OCI-LY1 (cell line): ENCODE measurements around the gene SRL.

Source experiments
- H2AFZ ChIP-seq: fragments of 200-600 bp; sonication (generic), shearing (Covaris generic); 2 replicates; pipeline ENCODE4 v1.6.0; 2014; ENCODE audit warnings: antibody characterized with exemption, mild to moderate bottlenecking, low read length
- H3F3A ChIP-seq: fragments of 200-600 bp; sonication (generic), shearing (Covaris generic); 2 replicates; pipeline ENCODE4 v1.6.0; 2014; ENCODE audit warnings: mild to moderate bottlenecking, antibody characterized with exemption, low read length, moderate library complexity; ENCODE audit not compliant: insufficient read depth
- H3K27ac ChIP-seq: fragments of 200-600 bp; sonication (generic); 2 replicates; pipeline ENCODE4 v1.5.1; 2014; ENCODE audit warnings: low read length, mixed run types, mild to moderate bottlenecking, low read depth; ENCODE audit not compliant: poor library complexity, severe bottlenecking
- H3K27me3 ChIP-seq: fragments of 200-600 bp; sonication (generic); 2 replicates; pipeline ENCODE4 v1.6.0; 2014; ENCODE audit warnings: antibody characterized with exemption, mild to moderate bottlenecking, low read length, moderate library complexity; ENCODE audit not compliant: insufficient read depth
- H3K36me3 ChIP-seq: fragments of 200-600 bp; sonication (generic); 2 replicates; pipeline ENCODE4 v1.6.1; 2014; ENCODE audit warnings: mild to moderate bottlenecking, antibody characterized with exemption, low read length, moderate library complexity, mixed read lengths; ENCODE audit not compliant: insufficient read depth
- H3K4me1 ChIP-seq: fragments of 200-600 bp; sonication (generic); 2 replicates; pipeline ENCODE4 v1.5.1; 2014; ENCODE audit warnings: mild to moderate bottlenecking, low read length, moderate library complexity; ENCODE audit not compliant: insufficient read depth, severe bottlenecking
- H3K4me2 ChIP-seq: fragments of 200-600 bp; sonication (generic), shearing (Covaris generic); 2 replicates; pipeline ENCODE4 v1.6.1; 2014; ENCODE audit warnings: low read length
- H3K4me3 ChIP-seq: fragments of 200-600 bp; sonication (generic); 2 replicates; pipeline ENCODE4 v1.5.1; 2014; ENCODE audit warnings: low read length, low read depth, mild to moderate bottlenecking, mixed read lengths; ENCODE audit not compliant: poor library complexity, severe bottlenecking
- H3K79me2 ChIP-seq: fragments of 200-600 bp; shearing (Covaris generic); 2 replicates; pipeline ENCODE4 v1.6.1; 2016; ENCODE audit warnings: mixed run types, low read length, mixed read lengths; ENCODE audit not compliant: insufficient read depth
- H3K9ac ChIP-seq: fragments of 200-600 bp; sonication (generic), shearing (Covaris generic); 2 replicates; pipeline ENCODE4 v1.6.1; 2014; ENCODE audit warnings: mild to moderate bottlenecking, low read length, mixed read lengths
- H3K9me2 ChIP-seq: fragments of 200-600 bp; sonication (generic), shearing (Covaris generic); 2 replicates; pipeline ENCODE4 v1.6.1; 2014; ENCODE audit warnings: low read depth, mild to moderate bottlenecking, low read length, mixed read lengths
- H3K9me3 ChIP-seq: fragments of 200-600 bp; shearing (Covaris generic); 2 replicates; pipeline ENCODE4 v1.6.1; 2014; ENCODE audit warnings: low read length, mixed read lengths
- H4K20me1 ChIP-seq: fragments of 200-600 bp; sonication (generic), shearing (Covaris generic); 2 replicates; pipeline ENCODE4 v1.6.0; 2016; ENCODE audit warnings: mild to moderate bottlenecking, low read length; ENCODE audit not compliant: insufficient read depth
- CTCF ChIP-seq: fragments of 200-600 bp; sonication (generic), shearing (Covaris generic); IDR thresholded peaks from 2 replicates; pipeline ENCODE4 v1.5.1; 2017; ENCODE audit warnings: mild to moderate bottlenecking, antibody characterized with exemption, low read length, moderate library complexity, mixed read lengths
- EZH2 ChIP-seq: fragments of 200-600 bp; sonication (generic), shearing (Covaris generic); IDR thresholded peaks from 2 replicates; pipeline ENCODE4 v1.8.0; 2017; ENCODE audit warnings: borderline replicate concordance, mixed run types, mild to moderate bottlenecking, antibody characterized with exemption, low read length, moderate library complexity, mixed read lengths

The SRL gene

GRCh38 chr16:4206680-4207079 lies 35.2 kb downstream of the SRL start:
- Histone ChIP-seq H4K20me1 (no peaks in the 10 kb centered on the region), H3K36me3 (no peaks in the 10 kb centered on the region), H3F3A (no peaks in the 10 kb centered on the region), H3K9me3 (no peaks in the 10 kb centered on the region), H2AFZ (no peak overlapping the region), H3K79me2 (no peaks in the 10 kb centered on the region), H3K4me3 (no peak overlapping the region), H3K4me1 (no peaks in the 10 kb centered on the region), H3K27me3 (peaks cover 6% of the 10 kb centered on the region; the same call in 1 of the 2 replicates), H3K9ac (no peak overlapping the region), H3K27ac (no peak overlapping the region), H3K4me2 (no peak overlapping the region), H3K9me2 (no peaks in the 10 kb centered on the region)
- TF ChIP-seq CTCF, result no peak
- no peak for TF ChIP-seq EZH2

DNA sequence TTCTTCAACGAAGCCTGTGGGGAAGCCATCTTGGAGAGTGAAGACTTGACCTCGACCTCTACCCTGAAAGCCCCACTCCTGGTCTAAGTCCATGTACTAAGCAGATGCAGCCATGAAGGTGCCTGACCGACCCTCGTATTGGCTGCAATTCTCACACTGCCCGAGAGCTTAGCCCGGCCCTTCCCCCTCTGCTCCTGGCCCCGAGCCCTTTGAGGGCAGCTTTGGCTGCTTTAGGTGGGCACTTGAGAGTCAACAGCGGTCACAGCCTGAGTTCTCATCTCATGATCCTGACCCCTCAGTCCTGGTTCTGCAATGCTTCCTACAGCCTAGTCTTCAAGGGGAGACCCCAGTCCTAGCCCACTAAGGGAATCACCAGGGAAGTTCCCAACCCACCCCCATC lies 35.9 kb downstream of the SRL start:
- no peak overlapping the region for H2AFZ ChIP-seq

GRCh38 chr16:4204521-4204920 lies 37.4 kb downstream of the SRL start:
- H2AFZ ChIP-seq, result no peak overlapping the region
- no peak for TF ChIP-seq EZH2
- no peak for TF ChIP-seq CTCF

More for the DNA sequence above, 35.9 kb downstream of the SRL start:
- H3K4me3 ChIP-seq, result no peak overlapping the region
- H3K36me3 ChIP-seq, result no peaks in the 10 kb centered on the region
- H3K4me1 ChIP-seq, result no peaks in the 10 kb centered on the region
- H3K27me3 ChIP-seq, result peaks cover 6% of the 10 kb centered on the region; the same call in 1 of the 2 replicates
- H3F3A ChIP-seq, result no peaks in the 10 kb centered on the region
- TF ChIP-seq CTCF, result no peak
- TF ChIP-seq EZH2, result no peak
- no peak overlapping the region for H3K27ac ChIP-seq
- H3K9ac ChIP-seq, result no peak overlapping the region
- H3K9me2 ChIP-seq, result no peaks in the 10 kb centered on the region
- H4K20me1 ChIP-seq, result no peaks in the 10 kb centered on the region
- no peaks in the 10 kb centered on the region for H3K79me2 ChIP-seq
- H3K4me2 ChIP-seq, result no peak overlapping the region
- no peaks in the 10 kb centered on the region for H3K9me3 ChIP-seq

More at GRCh38 chr16:4204521-4204920, 37.4 kb downstream of the SRL start:
- H3K4me3 ChIP-seq, result no peak overlapping the region
- H4K20me1 ChIP-seq, result no peaks in the 10 kb centered on the region
- H3K9me3 ChIP-seq, result no peaks in the 10 kb centered on the region
- no peaks in the 10 kb centered on the region for H3K36me3 ChIP-seq
- no peaks in the 10 kb centered on the region for H3K4me1 ChIP-seq
- no peaks in the 10 kb centered on the region for H3K79me2 ChIP-seq
- H3K27ac ChIP-seq, result no peak overlapping the region
- H3K9me2 ChIP-seq, result no peaks in the 10 kb centered on the region
- H3K4me2 ChIP-seq, result no peak overlapping the region
- no peak overlapping the region for H3K9ac ChIP-seq
- H3F3A ChIP-seq, result no peaks in the 10 kb centered on the region
- H3K27me3 ChIP-seq, result peaks cover 6% of the 10 kb centered on the region; the same call in 1 of the 2 replicates
